Measurements from ENCODE around the gene VASH1. TPM values are rescaled to one million over a fixed set of nuclear protein-coding genes. Genes with fewer than 3 reads are reported as not detected.

The VASH1 gene
- polyA plus RNA-seq, 2 of the 4 experiments (the other 2 are of a cell fraction), result 2.1 to 6.0 TPM

DNA sequence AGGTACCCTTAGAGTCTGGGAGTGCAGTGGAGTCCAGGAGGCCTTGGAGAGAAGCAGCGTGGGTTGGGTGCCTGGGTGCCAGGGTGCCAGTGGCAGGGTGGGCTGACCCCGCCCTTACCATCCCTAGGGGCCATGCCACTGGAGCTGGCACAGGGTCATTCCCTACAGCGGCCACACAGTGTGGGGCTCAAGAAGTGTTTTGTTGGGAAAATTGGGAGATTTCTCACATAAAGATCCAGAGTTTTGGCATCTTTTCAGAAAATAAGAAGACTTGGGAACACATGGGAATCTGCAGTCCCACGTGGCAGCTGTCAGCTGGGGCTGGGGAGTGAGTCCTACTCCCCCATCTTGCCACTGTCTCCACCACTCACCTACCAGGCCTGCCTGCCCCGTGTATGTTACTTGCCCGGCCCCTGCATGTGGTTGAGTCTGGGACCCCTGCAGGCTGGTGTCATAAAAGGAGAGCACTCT, 4.2 kb downstream of the VASH1 start (continued):
- TF ChIP-seq RNF2 (IDR thresholded peaks at IDR 0.05; ENCODE audit: borderline replicate concordance, low read depth), result no peak

DNA sequence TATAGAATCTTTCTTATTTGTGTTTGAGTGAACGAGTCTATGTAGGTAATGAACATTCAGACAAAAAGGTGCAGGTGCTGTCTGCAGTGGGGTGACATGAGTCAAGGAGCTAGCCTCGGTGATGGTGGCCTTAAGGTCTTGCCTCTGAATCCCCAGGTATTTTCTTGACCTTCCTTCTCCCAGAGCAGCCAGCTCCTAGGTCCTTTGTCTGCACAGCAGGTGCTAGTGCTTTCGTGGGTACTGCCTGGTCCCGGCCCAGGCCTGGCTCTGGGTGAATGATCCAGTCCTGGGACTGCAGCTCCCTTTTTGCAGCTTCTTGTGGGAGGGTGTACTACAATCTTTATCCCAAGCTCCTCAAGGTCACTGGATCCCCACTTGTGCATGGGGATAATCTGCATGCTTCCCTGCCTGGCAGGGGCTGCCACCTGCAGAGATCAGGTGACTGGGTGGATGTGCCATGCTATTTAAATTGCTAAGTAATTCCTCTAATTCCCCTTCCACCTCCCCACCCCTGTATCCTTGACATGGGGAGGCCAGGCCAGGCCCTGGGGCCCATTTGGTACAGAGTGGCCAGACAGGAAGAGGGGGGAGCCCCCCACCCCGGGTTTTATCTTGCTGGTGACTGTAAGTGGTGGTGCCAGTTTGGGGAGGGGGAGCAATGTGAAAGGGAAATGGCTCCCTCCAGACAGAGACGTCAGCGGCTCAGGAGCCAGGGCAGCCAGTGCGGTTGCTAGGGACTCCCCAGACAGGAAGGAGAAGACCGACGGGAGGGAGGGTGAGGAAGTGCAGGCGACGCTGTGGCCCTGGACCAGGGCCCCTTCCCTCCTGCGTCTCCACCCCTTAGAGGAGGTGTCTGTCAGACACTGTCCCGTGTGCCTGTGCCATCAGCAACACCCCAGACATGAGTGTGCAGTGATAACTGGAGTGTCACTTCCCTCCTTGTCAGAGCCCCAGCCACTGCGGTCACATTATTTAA, 6.7 kb downstream of the VASH1 start:
- Histone ChIP-seq H3K9me3 (no peaks in the 10 kb centered on the region), H3K4me3 (no peak overlapping the region), H3K4me1 (peaks cover 3% of the 10 kb centered on the region), H3K27ac (no peak overlapping the region), H3K4me2 (no peak overlapping the region)
- 75% methylated on average over 15 of the region's 15 CpGs for WGBS (ENCODE audit: missing lambda C conversion rate)
- FAIRE-seq, result no peak
- ChIA-PET CTCF (interaction anchor here (1.3 to 1.6 kb wide), 4 partner anchors 9 to 57 kb away, joined by 3 to 7 read pairs (median 5); no protein-coding TSS in a partner anchor), POLR2A (interaction anchor here (1.7 kb wide), 1 partner anchor 9 kb away, joined by 4 read pairs; no protein-coding TSS in a partner anchor)
- DNase-seq (ENCODE audit: low read depth in 1 of 2, low spot score in 1 of 2), result no peak
- no peak for TF ChIP-seq KDM5A (IDR thresholded peaks at IDR 0.05)
- no peak for ATAC-seq

DNA sequence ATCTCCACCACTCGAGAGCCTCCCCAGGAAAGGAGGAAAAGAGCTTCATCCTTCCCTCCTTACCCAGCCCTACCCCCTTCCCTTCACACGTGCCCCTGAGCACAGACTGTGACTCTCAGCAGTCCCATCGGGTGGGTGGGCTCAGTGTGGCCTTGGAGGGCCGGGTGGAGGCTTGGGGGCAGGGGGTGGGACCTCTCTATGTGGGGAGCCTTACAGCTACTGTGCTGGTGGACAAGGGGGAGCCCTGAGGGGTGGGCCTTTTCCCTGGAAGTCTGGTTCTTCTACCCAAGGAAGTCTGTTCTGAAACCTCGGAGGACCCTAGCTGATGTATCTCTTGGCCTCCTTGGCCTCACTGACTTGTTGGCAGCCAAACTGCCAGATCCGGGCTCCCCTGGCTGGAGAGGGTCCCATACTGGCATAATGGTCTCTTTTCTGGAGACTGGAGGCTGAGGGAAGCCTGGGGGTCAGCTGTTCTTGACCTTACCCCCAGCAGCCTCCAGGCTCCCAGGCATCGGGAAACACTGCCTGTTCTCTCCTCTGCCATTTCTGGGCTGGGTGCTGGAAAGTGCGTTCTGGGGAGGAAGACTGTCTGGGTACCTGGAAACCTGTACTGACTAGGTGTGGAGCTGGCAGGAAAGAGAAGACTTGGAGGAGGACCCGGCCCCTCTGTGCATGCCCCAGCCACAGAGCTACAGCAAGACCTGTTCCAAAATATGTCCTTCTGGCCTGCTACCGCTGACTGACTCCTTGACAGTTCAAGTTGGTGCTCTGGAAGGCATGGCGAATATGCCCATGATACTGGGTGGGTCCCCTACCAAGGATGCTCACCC, 7.6 kb downstream of the VASH1 start:
- ChIA-PET CTCF (interaction anchor here (0.9 to 1.6 kb wide), 5 partner anchors 9 to 59 kb away, joined by 3 to 7 read pairs (median 7); no protein-coding TSS in a partner anchor), POLR2A (no interaction called here)
- ATAC-seq (no peak), FAIRE-seq (no peak), DNase-seq (ENCODE audit: low read depth in 1 of 2, low spot score in 1 of 2) (no peak)
- 59% methylated on average over 8 of the region's 11 CpGs for WGBS (ENCODE audit: missing lambda C conversion rate)
- H3K4me3 ChIP-seq, result no peak overlapping the region
- H3K27ac ChIP-seq, result no peak overlapping the region
- H3K4me1 ChIP-seq, result peaks cover 12% of the 10 kb centered on the region
- H3K9me3 ChIP-seq, result no peaks in the 10 kb centered on the region
- H3K4me2 ChIP-seq, result no peak overlapping the region
- TF ChIP-seq PHF8 (IDR thresholded peaks at IDR 0.05; ENCODE audit: borderline replicate concordance, low read depth) (no peak), RAD21 (conservative IDR thresholded peaks at IDR 0.05 in 1 of 2, IDR thresholded peaks at IDR 0.05 in 1 of 2) (no peak), BHLHE40 (IDR thresholded peaks at IDR 0.05; ENCODE audit: low read depth, low read length) (no peak), HOXB13 (CRISPR knock-in tag; IDR thresholded peaks at IDR 0.05; ENCODE audit: low read depth) (no peak), SREBF2 (IDR thresholded peaks at IDR 0.05) (no peak), CEBPB (IDR thresholded peaks at IDR 0.05) (no peak), FOSL2 (IDR thresholded peaks at IDR 0.05) (no peak), FOSL2 (CRISPR knock-in tag; IDR thresholded peaks at IDR 0.05) (no peak), MYC (IDR thresholded peaks at IDR 0.05; ENCODE audit: borderline replicate concordance, low read length) (no peak), POLR2AphosphoS2 (conservative IDR thresholded peaks at IDR 0.05; ENCODE audit: low read length) (no peak), HOXB5 (CRISPR knock-in tag; IDR thresholded peaks at IDR 0.05) (no peak), MAZ (IDR thresholded peaks at IDR 0.05; ENCODE audit: borderline replicate concordance, low read depth, low read length) (no peak), ESRRA (IDR thresholded peaks at IDR 0.05; ENCODE audit: borderline replicate concordance, low read length) (no peak), MAFK (IDR thresholded peaks at IDR 0.05; ENCODE audit: partially characterized antibody) (no peak), CHD4 (IDR thresholded peaks at IDR 0.05; ENCODE audit: borderline replicate concordance) (no peak), ZSCAN20 (CRISPR knock-in tag; IDR thresholded peaks at IDR 0.05) (no peak)
- TF ChIP-seq, protein P1, sequence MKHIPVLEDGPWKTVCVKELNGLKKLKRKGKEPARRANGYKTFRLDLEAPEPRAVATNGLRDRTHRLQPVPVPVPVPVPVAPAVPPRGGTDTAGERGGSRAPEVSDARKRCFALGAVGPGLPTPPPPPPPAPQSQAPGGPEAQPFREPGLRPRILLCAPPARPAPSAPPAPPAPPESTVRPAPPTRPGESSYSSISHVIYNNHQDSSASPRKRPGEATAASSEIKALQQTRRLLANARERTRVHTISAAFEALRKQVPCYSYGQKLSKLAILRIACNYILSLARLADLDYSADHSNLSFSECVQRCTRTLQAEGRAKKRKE (CRISPR knock-in tag; IDR thresholded peaks at IDR 0.05; ENCODE audit: low read depth), result no peak
- TF ChIP-seq, protein P2, sequence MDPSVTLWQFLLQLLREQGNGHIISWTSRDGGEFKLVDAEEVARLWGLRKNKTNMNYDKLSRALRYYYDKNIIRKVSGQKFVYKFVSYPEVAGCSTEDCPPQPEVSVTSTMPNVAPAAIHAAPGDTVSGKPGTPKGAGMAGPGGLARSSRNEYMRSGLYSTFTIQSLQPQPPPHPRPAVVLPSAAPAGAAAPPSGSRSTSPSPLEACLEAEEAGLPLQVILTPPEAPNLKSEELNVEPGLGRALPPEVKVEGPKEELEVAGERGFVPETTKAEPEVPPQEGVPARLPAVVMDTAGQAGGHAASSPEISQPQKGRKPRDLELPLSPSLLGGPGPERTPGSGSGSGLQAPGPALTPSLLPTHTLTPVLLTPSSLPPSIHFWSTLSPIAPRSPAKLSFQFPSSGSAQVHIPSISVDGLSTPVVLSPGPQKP (IDR thresholded peaks at IDR 0.05; ENCODE audit: low read depth, low read length), result no peak
- TF ChIP-seq, protein P3, sequence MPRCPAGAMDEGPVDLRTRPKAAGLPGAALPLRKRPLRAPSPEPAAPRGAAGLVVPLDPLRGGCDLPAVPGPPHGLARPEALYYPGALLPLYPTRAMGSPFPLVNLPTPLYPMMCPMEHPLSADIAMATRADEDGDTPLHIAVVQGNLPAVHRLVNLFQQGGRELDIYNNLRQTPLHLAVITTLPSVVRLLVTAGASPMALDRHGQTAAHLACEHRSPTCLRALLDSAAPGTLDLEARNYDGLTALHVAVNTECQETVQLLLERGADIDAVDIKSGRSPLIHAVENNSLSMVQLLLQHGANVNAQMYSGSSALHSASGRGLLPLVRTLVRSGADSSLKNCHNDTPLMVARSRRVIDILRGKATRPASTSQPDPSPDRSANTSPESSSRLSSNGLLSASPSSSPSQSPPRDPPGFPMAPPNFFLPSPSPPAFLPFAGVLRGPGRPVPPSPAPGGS (IDR thresholded peaks at IDR 0.05), result no peak
- TF ChIP-seq, protein P4, sequence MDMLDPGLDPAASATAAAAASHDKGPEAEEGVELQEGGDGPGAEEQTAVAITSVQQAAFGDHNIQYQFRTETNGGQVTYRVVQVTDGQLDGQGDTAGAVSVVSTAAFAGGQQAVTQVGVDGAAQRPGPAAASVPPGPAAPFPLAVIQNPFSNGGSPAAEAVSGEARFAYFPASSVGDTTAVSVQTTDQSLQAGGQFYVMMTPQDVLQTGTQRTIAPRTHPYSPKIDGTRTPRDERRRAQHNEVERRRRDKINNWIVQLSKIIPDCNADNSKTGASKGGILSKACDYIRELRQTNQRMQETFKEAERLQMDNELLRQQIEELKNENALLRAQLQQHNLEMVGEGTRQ (IDR thresholded peaks at IDR 0.05), result no peak
